IMR-90 (cell line): ENCODE data around the gene MAPKAP1. TPM values are rescaled to one million over a fixed set of nuclear protein-coding genes. Genes with fewer than 3 reads are reported as not detected.
A peak's percentile ranks its signal among the peaks of the same experiment; 100 is the strongest.

Experiments used
- ATAC-seq: fragments of 200-7000 bp; cut with Tn5 transposase; 2 replicates; pipeline ENCODE4 v1.9.1; 2020; ENCODE audit warnings: low read depth, mild to moderate bottlenecking, moderate library complexity
- BruUV-seq: library from RNA; stranded (reverse); fragments of 400-500 nt; replicated peaks from 2 replicates; lab custom pipeline; 2021; lab: Mats Ljungman, UMichigan
- CTCF ChIA-PET: fragments of 300-600 bp; formaldehyde crosslinking; extraction: SDS; loops from one replicate; lab custom pipeline; 2021; ENCODE audit warnings: antibody characterized with exemption; lab: Yijun Ruan, JAX
- POLR2A ChIA-PET: fragments of 300-600 bp; sonication (Branson Sonifier 250); formaldehyde crosslinking; loops from one replicate; lab custom pipeline; 2022; ENCODE audit warnings: antibody characterized with exemption; ENCODE audit not compliant: unreplicated experiment; lab: Charles Lee
- DNase-seq: peaks from one replicate; pipeline ENCODE4 v3.0.0; 2013
- H2AFZ ChIP-seq: replicated peaks from 2 replicates; pipeline ENCODE3; 2013; ENCODE audit warnings: low read length, mild to moderate bottlenecking; ENCODE audit not compliant: poor library complexity
- H2AK5ac ChIP-seq: 2 replicates; pipeline ENCODE4 v1.6.1; 2013; ENCODE audit warnings: low read depth, low read length, inconsistent platforms
- H2AK9ac ChIP-seq: replicated peaks from 2 replicates; pipeline ENCODE3; 2013; ENCODE audit warnings: mild to moderate bottlenecking, low read depth, low read length, moderate library complexity; ENCODE audit not compliant: poor library complexity
- H2BK120ac ChIP-seq: 2 replicates; pipeline ENCODE4 v1.6.1; 2013; ENCODE audit warnings: low read depth, low read length, inconsistent platforms
- H2BK15ac ChIP-seq: 3 replicates; pipeline ENCODE4 v1.6.1; 2013; ENCODE audit warnings: low read depth, low read length, inconsistent platforms
- H2BK20ac ChIP-seq: 2 replicates; pipeline ENCODE4 v1.6.1; 2013; ENCODE audit warnings: low read depth, mild to moderate bottlenecking, inconsistent platforms, low read length, moderate library complexity
- H2BK5ac ChIP-seq: 2 replicates; pipeline ENCODE4 v1.6.1; 2013; ENCODE audit warnings: mild to moderate bottlenecking, low read depth, low read length, inconsistent platforms; ENCODE audit not compliant: poor library complexity, severe bottlenecking
- H3K14ac ChIP-seq: replicated peaks from 2 replicates; pipeline ENCODE4 v1.6.1; 2013; ENCODE audit warnings: low read depth, low read length, inconsistent platforms
- H3K18ac ChIP-seq: 2 replicates; pipeline ENCODE4 v1.6.1; 2013; ENCODE audit warnings: low read depth, low read length, control low read depth
- H3K23ac ChIP-seq: 2 replicates; pipeline ENCODE4 v1.6.1; 2013; ENCODE audit warnings: low read depth, low read length, inconsistent platforms
- H3K27ac ChIP-seq: 2 replicates; pipeline ENCODE4 v1.5.1; 2013; ENCODE audit warnings: mild to moderate bottlenecking, control low read depth, low read length; ENCODE audit not compliant: insufficient read depth
- H3K27me3 ChIP-seq: 2 replicates; pipeline ENCODE4 v1.6.1; 2013; ENCODE audit warnings: low read length; ENCODE audit not compliant: control insufficient read depth, insufficient read depth
- H3K36me3 ChIP-seq: 2 replicates; pipeline ENCODE4 v1.6.1; 2013; ENCODE audit warnings: low read length, mixed read lengths; ENCODE audit not compliant: control insufficient read depth, insufficient read depth
- H3K4ac ChIP-seq: 2 replicates; pipeline ENCODE4 v1.6.1; 2013; ENCODE audit warnings: low read depth, low read length, inconsistent platforms
- H3K4me1 ChIP-seq: 2 replicates; pipeline ENCODE4 v1.6.1; 2013; ENCODE audit warnings: low read length, mixed read lengths; ENCODE audit not compliant: control insufficient read depth, insufficient read depth
- H3K4me2 ChIP-seq: 2 replicates; pipeline ENCODE4 v1.6.1; 2013; ENCODE audit warnings: low read depth, mild to moderate bottlenecking, control low read depth, low read length, moderate library complexity
- H3K4me3 ChIP-seq: 2 replicates; pipeline ENCODE4 v1.5.1; 2013; ENCODE audit warnings: low read depth, mild to moderate bottlenecking, control low read depth, low read length, moderate library complexity; ENCODE audit not compliant: insufficient read depth
- H3K56ac ChIP-seq: 2 replicates; pipeline ENCODE4 v1.6.1; 2013; ENCODE audit warnings: low read length, inconsistent platforms; ENCODE audit not compliant: insufficient read depth; ENCODE audit errors: extremely low read depth
- H3K79me1 ChIP-seq, 2 experiments: 2 replicates each; pipeline ENCODE4 v1.6.1; 2013; ENCODE audit warnings: low read length in 2 of 2, inconsistent platforms in 1 of 2, low read depth in 1 of 2
- H3K9ac ChIP-seq: 2 replicates; pipeline ENCODE4 v1.6.1; 2013; ENCODE audit warnings: low read depth, low read length, control low read depth
- H3K9me1 ChIP-seq: 2 replicates; pipeline ENCODE4 v1.6.1; 2013; ENCODE audit warnings: low read length, inconsistent platforms; ENCODE audit not compliant: insufficient read depth
- H3K9me3 ChIP-seq: 2 replicates; pipeline ENCODE4 v1.6.1; 2013; ENCODE audit warnings: low read length; ENCODE audit not compliant: control insufficient read depth, insufficient read depth
- H4K20me1 ChIP-seq: 2 replicates; pipeline ENCODE4 v1.6.1; 2013; ENCODE audit warnings: low read length, inconsistent platforms; ENCODE audit not compliant: insufficient read depth
- H4K5ac ChIP-seq: 2 replicates; pipeline ENCODE4 v1.6.1; 2013; ENCODE audit warnings: mild to moderate bottlenecking, low read depth, low read length, control low read depth
- H4K8ac ChIP-seq, 2 experiments: 2 replicates each; pipeline ENCODE4 v1.6.1; 2013; ENCODE audit warnings: low read depth in 2 of 2, low read length in 2 of 2, control low read depth in 1 of 2, inconsistent platforms in 1 of 2
- H4K91ac ChIP-seq: 2 replicates; pipeline ENCODE4 v1.6.1; 2013; ENCODE audit warnings: low read depth, low read length, inconsistent platforms; ENCODE audit not compliant: insufficient read depth
- MAFK ChIP-seq: IDR thresholded peaks from 2 replicates; pipeline ENCODE4 v1.6.1; 2012; ENCODE audit warnings: low read depth, low read length, improper control_type of control experiment
- MAZ ChIP-seq: IDR thresholded peaks from 2 replicates; pipeline ENCODE4 v1.6.1; 2012; ENCODE audit warnings: low read depth, mild to moderate bottlenecking, low read length, improper control_type of control experiment, moderate library complexity, borderline replicate concordance
- MXI1 ChIP-seq: IDR thresholded peaks from 2 replicates; pipeline ENCODE4 v1.6.1; 2012; ENCODE audit warnings: low read depth, mild to moderate bottlenecking, low read length, moderate library complexity, borderline replicate concordance
- NFE2L2 ChIP-seq: fragments of 150-350 bp; IDR thresholded peaks from 2 replicates; pipeline ENCODE4 v1.6.1; 2016; ENCODE audit warnings: low read depth, mild to moderate bottlenecking, low read length
- SMC3 ChIP-seq: fragments of 150-350 bp; IDR thresholded peaks from 2 replicates; pipeline ENCODE4 v1.6.1; 2016; ENCODE audit warnings: low read depth, mild to moderate bottlenecking, antibody characterized with exemption, low read length, moderate library complexity
- WGBS, 2 experiments: methylation state at CpG; one replicate each; pipeline versions ENCODE4 v1.1.5 to v1.1.7; 2013; ENCODE audit warnings: missing lambda C conversion rate in 2 of 2; ENCODE audit not compliant: insufficient read length in 1 of 2; ENCODE audit errors: extremely low coverage in 2 of 2; 5-methylcytosine and 5-hydroxymethylcytosine counted together
- dilution Hi-C: fragments of 300-500 bp; cut with HindIII; formaldehyde crosslinking; loops from one replicate; pipeline ENCODE4 v1.14.3; 2018; ENCODE audit warnings: low sequenced_read_pairs; ENCODE audit not compliant: unreplicated experiment
- in situ Hi-C: fragments of 300-500 bp; cut with MboI; formaldehyde crosslinking; loops from 3 replicates; pipeline ENCODE4 v1.14.3; 2019; ENCODE audit warnings: low sequenced_read_pairs, inconsistent platforms, mixed read lengths
- intact Hi-C: fragments of 100-400 bp; cut with micrococcal nuclease; formaldehyde crosslinking; loops from 2 replicates; pipeline ENCODE4 v1.10.0; 2022
- polyA plus RNA-seq, 3 experiments: library from polyadenylated mRNA; depleted of rRNA; stranded (reverse); fragments of >200 nt; gene quantifications; 2 replicates each; pipeline ENCODE4 v1.2.3, GENCODE V29; 2012; ENCODE audit warnings: low replicate concordance in 1 of 3
- total RNA-seq: library from RNA; depleted of rRNA; stranded (reverse); fragments of >200 nt; gene quantifications from 2 replicates; pipeline ENCODE4 v1.2.3, GENCODE V29; 2012

The MAPKAP1 gene
- total and polyA plus RNA-seq, 2 of the 4 experiments (the other 2 are of a cell fraction) = 87.2 to 158 TPM

GRCh38 chr9:125393426-125393825, 313.6 kb downstream of the MAPKAP1 start:
- ATAC-seq (peak; percentile 52), DNase-seq (peak; percentile 71)
- no peak overlapping the region for H3K4me2 ChIP-seq
- H3K56ac ChIP-seq = no peak overlapping the region
- no peaks in the 10 kb centered on the region for H3K9me1 ChIP-seq
- BruUV-seq = no TSS peak
- 0 out of 2 replicates have a peak, but pooled peaks cover 2% of the 10 kb centered on the region for H3K9me3 ChIP-seq
- H2BK15ac ChIP-seq = no peak overlapping the region
- H3K14ac ChIP-seq = no peak overlapping the region
- no peaks in the 10 kb centered on the region for H3K27me3 ChIP-seq
- no CpG with 5 or more reads among the region's 3 CpGs for WGBS, 2 experiments
- H2BK5ac ChIP-seq = no peak overlapping the region
- no peak overlapping the region for H2AK5ac ChIP-seq
- in situ Hi-C loops = no loop called here
- dilution Hi-C loops = no loop called here
- no peak overlapping the region for H3K4me3 ChIP-seq
- intact Hi-C loops = no loop called here
- H4K8ac ChIP-seq = no peak overlapping the region
- H4K91ac ChIP-seq = no peak overlapping the region
- H3K18ac ChIP-seq = no peak overlapping the region
- no peak overlapping the region for H2AK9ac ChIP-seq
- H3K4me1 ChIP-seq = no peaks in the 10 kb centered on the region
- H2BK20ac ChIP-seq = no peak overlapping the region
- ChIA-PET POLR2A (no interaction called here), CTCF (interaction anchor here (0.5 kb wide), 1 partner anchor 735 kb away, joined by 3 read pairs; no protein-coding TSS in a partner anchor)
- H4K5ac ChIP-seq = no peak overlapping the region
- H3K27ac ChIP-seq = no peak overlapping the region
- no peaks in the 10 kb centered on the region for H3K79me1 ChIP-seq
- TF ChIP-seq SMC3 = no peak
- no peak for TF ChIP-seq MAZ
- TF ChIP-seq MAFK = no peak
- TF ChIP-seq NFE2L2 = no peak
- TF ChIP-seq MXI1 = no peak
- no peaks in the 10 kb centered on the region for H4K20me1 ChIP-seq
- H3K36me3 ChIP-seq = no peaks in the 10 kb centered on the region
- H3K4ac ChIP-seq = no peak overlapping the region
- H2BK120ac ChIP-seq = no peak overlapping the region
- H2AFZ ChIP-seq = no peak overlapping the region
- H3K9ac ChIP-seq = no peak overlapping the region
- no peak overlapping the region for H3K23ac ChIP-seq
